ENCODE data around the gene LACTB. TPM values are rescaled to one million over a fixed set of nuclear protein-coding genes. Genes with fewer than 3 reads are reported as not detected.

Gene LACTB, protein sequence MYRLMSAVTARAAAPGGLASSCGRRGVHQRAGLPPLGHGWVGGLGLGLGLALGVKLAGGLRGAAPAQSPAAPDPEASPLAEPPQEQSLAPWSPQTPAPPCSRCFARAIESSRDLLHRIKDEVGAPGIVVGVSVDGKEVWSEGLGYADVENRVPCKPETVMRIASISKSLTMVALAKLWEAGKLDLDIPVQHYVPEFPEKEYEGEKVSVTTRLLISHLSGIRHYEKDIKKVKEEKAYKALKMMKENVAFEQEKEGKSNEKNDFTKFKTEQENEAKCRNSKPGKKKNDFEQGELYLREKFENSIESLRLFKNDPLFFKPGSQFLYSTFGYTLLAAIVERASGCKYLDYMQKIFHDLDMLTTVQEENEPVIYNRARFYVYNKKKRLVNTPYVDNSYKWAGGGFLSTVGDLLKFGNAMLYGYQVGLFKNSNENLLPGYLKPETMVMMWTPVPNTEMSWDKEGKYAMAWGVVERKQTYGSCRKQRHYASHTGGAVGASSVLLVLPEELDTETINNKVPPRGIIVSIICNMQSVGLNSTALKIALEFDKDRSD
- total RNA-seq = 21.4 and 22.6 TPM in 2 replicates

DNA sequence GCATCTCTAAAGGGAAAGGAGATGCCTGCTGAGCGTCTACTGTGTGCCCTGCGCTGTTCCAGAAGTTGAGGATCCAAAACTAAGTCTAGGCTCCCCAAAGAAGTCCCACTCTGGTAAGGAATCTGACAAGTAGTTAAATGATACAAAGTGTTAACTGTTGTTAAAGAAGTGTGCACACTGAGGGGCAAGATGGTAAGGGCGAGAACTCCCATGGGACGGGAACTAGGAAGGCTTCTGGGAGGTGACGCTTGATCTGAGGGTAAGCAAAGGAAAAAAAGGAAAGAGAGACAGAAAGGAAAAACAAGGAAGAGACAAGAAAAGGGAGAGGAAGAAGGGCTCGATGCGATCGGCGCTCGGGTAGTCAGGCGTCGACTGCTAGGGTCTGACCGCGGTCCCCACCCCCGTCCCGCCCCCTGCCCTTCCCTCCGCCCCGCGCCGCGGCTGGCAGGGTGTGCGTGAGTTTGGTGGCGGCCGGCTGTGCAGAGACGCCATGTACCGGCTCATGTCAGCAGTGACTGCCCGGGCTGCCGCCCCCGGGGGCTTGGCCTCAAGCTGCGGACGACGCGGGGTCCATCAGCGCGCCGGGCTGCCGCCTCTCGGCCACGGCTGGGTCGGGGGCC, at the start of gene LACTB:
TSS of gene LACTB (plus strand) at position 480 of the 620 bp plus-strand sequence. CDS start at position 491, 11 bp downstream.

DNA sequence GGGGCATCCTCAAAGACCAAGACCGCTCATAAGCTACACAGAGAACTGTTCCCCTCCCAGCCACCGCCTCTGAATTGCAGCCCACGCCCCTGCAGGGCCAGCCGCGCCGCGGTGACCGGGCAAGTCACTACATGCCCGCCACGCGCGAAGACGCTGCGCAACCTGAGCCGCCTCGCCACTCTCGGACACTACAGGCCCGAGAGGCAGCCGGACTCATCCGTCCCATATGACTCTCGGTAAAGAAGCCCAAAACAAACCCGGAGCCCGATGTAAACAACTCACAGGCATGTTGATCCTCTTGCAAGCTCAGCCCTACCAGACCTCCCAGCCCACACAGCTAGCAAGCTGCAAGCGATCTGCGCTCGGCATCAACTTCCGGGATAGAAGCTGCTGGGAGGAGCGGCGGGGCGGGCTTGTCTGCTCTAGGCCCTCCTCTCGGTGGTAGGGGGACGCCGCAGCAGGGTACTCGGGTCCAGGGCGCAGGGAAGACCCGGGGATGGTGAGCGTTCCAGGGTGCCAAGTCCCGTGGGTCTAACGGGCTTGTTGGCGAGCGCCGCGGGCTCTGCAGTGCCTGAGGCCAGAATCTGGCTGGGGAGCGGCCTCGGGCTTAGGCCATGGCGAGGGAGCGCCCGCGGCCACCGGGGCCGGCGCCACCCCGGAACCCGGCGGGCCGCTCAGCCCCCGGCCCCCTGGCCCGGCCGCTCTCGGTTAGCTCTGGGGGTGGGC, 35.6 kb downstream of the LACTB start, which contains the start of gene RPS27L:
TSS of gene RPS27L (minus strand) at position 360 of the 726 bp plus-strand sequence. CDS start at position 288, 72 bp downstream.

GRCh38 chr15:63188926-63189871, 67.5 kb downstream of the LACTB start, which contains the start of gene RAB8B:
RAB8B (plus strand) TSS chr15:63189606; CDS start chr15:63189625, 19 bp downstream.

Other genes starting within 250 kb of the LACTB start
- gene TPM1, start 79.1 kb upstream of the LACTB start, total RNA-seq = 633 and 926 TPM in 2 replicates
- gene RPS27L, start 35.6 kb downstream of the LACTB start, total RNA-seq = 68.4 and 112 TPM in 2 replicates
- gene RAB8B, start 67.7 kb downstream of the LACTB start, total RNA-seq = 48.5 and 88.6 TPM in 2 replicates
- gene APH1B, start 155.7 kb downstream of the LACTB start, total RNA-seq = 11.6 and 12.7 TPM in 2 replicates